IPS-18a (cell line): Measurements from ENCODE around the gene FSD1.

Experiments
- H3K27ac ChIP-seq: one replicate; pipeline ENCODE4 v1.5.1; 2013; ENCODE audit warnings: low read length
- H3K27me3 ChIP-seq: one replicate; pipeline ENCODE4 v1.6.1; 2013; ENCODE audit warnings: mild to moderate bottlenecking, low read length; ENCODE audit not compliant: control insufficient read depth, insufficient read depth
- H3K36me3 ChIP-seq: one replicate; pipeline ENCODE4 v1.6.1; 2013; ENCODE audit warnings: low read depth, low read length; ENCODE audit not compliant: control insufficient read depth
- H3K4me1 ChIP-seq: one replicate; pipeline ENCODE4 v1.6.1; 2013; ENCODE audit warnings: low read depth, low read length; ENCODE audit not compliant: control insufficient read depth
- H3K4me3 ChIP-seq: one replicate; pipeline ENCODE4 v1.5.1; 2013; ENCODE audit warnings: low read length
- H3K9ac ChIP-seq: one replicate; pipeline ENCODE4 v1.6.1; 2013; ENCODE audit warnings: mild to moderate bottlenecking, low read length, moderate library complexity
- H3K9me3 ChIP-seq: one replicate; pipeline ENCODE4 v1.6.1; 2013; ENCODE audit warnings: low read depth, low read length; ENCODE audit not compliant: control insufficient read depth

Gene FSD1

DNA sequence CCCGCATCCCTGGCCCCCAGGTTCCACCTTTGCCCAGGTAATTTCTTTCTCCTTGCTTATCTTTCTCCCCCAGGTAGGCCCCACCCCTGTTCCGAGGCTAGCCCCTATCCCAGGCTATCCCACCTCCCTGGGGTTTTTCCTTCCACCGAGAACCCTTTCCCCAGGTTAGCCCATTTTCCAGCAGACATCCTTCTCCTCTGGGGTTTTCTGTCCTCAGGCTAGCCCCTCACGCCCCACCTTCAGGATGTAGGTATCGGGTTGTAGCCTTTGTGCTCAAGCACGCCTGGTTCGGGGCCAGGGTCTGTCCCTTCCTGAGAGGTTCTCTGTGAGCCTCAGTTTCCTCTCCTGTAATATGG, 837 bp downstream of the FSD1 start:
- Histone ChIP-seq H3K36me3 (peaks cover 10% of the 10 kb centered on the region), H3K9me3 (no peaks in the 10 kb centered on the region), H3K27me3 (no peaks in the 10 kb centered on the region), H3K4me3 (peak overlapping the region; percentile 37), H3K9ac (no peak overlapping the region), H3K27ac (no peak overlapping the region), H3K4me1 (no peaks in the 10 kb centered on the region)

GRCh38 chr19:4305659-4306058, 1.3 kb downstream of the FSD1 start:
- Histone ChIP-seq H3K36me3 (peaks cover 10% of the 10 kb centered on the region), H3K27ac (no peak overlapping the region), H3K4me1 (no peaks in the 10 kb centered on the region), H3K27me3 (no peaks in the 10 kb centered on the region), H3K9ac (no peak overlapping the region), H3K4me3 (no peak overlapping the region), H3K9me3 (no peaks in the 10 kb centered on the region)

GRCh38 chr19:4310247-4311121, 6.1 kb downstream of the FSD1 start:
- H3K27ac ChIP-seq, result no peak overlapping the region

GRCh38 chr19:4313847-4314490, 9.6 kb downstream of the FSD1 start:
- Histone ChIP-seq H3K27ac (no peak overlapping the region), H3K4me3 (no peak overlapping the region), H3K27me3 (no peaks in the 10 kb centered on the region), H3K36me3 (peaks cover 25% of the 10 kb centered on the region), H3K9ac (no peak overlapping the region), H3K9me3 (no peaks in the 10 kb centered on the region), H3K4me1 (no peaks in the 10 kb centered on the region)

More at GRCh38 chr19:4310247-4311121, 6.1 kb downstream of the FSD1 start:
- no peaks in the 10 kb centered on the region for H3K27me3 ChIP-seq
- H3K36me3 ChIP-seq, result peaks cover 19% of the 10 kb centered on the region
- no peaks in the 10 kb centered on the region for H3K9me3 ChIP-seq
- no peaks in the 10 kb centered on the region for H3K4me1 ChIP-seq
- H3K9ac ChIP-seq, result no peak overlapping the region
- no peak overlapping the region for H3K4me3 ChIP-seq

GRCh38 chr19:4316956-4317355, 12.6 kb downstream of the FSD1 start:
- Histone ChIP-seq H3K36me3 (peaks cover 18% of the 10 kb centered on the region), H3K9ac (no peak overlapping the region), H3K27ac (no peak overlapping the region), H3K27me3 (no peaks in the 10 kb centered on the region), H3K4me1 (no peaks in the 10 kb centered on the region), H3K9me3 (no peaks in the 10 kb centered on the region), H3K4me3 (no peak overlapping the region)

GRCh38 chr19:4318460-4318859, 14.1 kb downstream of the FSD1 start:
- H3K27me3 ChIP-seq, result no peaks in the 10 kb centered on the region
- no peak overlapping the region for H3K27ac ChIP-seq
- no peaks in the 10 kb centered on the region for H3K4me1 ChIP-seq
- H3K4me3 ChIP-seq, result no peak overlapping the region
- H3K36me3 ChIP-seq, result peaks cover 16% of the 10 kb centered on the region
- no peaks in the 10 kb centered on the region for H3K9me3 ChIP-seq
- no peak overlapping the region for H3K9ac ChIP-seq

GRCh38 chr19:4319067-4319718, 14.8 kb downstream of the FSD1 start:
- H3K27me3 ChIP-seq, result no peaks in the 10 kb centered on the region

DNA sequence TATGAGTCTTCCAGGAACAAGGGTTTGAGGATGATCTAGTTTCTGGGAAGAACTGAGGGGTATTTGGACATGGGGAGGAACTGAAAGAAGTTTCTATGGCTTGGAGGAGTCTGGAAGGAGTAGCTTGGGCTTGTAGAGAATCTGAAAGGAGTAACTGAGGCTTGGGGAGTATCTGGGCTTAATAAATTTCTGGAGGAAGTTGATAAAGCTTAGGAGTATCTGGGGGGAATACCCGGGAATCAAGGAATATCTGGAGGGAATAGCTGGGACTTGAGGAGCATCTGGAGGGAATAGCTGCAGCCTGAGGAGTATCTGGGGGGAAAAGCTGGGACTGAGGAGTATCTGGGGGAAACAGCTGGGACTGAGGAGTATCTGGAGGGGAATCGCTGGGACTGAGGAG, 16.0 kb downstream of the FSD1 start:
- no peaks in the 10 kb centered on the region for H3K4me1 ChIP-seq
- H3K27me3 ChIP-seq, result no peaks in the 10 kb centered on the region
- peaks cover 13% of the 10 kb centered on the region for H3K36me3 ChIP-seq
- H3K9me3 ChIP-seq, result no peaks in the 10 kb centered on the region
- no peak overlapping the region for H3K9ac ChIP-seq
- no peak overlapping the region for H3K27ac ChIP-seq
- H3K4me3 ChIP-seq, result no peak overlapping the region

More at GRCh38 chr19:4319067-4319718, 14.8 kb downstream of the FSD1 start:
- Histone ChIP-seq H3K36me3 (peaks cover 16% of the 10 kb centered on the region), H3K9me3 (no peaks in the 10 kb centered on the region), H3K4me1 (no peaks in the 10 kb centered on the region), H3K9ac (no peak overlapping the region), H3K27ac (no peak overlapping the region), H3K4me3 (no peak overlapping the region)

DNA sequence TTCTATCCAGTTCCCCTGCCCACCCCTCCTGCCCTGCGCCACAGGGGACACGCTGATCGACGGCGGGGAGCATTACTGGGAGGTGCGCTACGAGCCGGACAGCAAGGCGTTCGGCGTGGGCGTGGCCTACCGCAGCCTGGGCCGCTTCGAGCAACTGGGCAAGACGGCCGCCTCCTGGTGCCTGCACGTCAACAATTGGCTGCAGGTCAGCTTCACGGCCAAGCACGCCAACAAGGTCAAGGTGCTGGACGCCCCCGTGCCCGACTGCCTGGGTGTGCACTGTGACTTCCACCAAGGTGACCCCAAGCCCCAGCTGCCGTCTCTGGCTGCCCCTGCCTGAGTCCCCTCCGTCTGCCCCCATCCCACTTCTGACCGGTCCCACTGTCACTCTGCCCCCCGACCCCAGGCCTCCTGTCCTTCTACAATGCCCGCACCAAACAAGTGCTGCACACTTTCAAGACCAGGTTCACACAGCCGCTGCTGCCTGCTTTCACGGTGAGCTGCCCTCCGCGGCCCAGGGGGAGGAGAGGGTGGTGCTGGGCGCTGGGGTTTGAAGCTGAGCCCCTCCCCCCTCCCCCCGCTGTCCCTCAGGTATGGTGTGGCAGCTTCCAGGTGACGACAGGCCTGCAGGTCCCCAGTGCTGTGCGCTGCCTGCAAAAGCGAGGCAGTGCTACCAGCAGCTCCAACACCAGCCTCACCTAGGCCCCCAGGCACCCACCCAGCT, 18.7 kb downstream of the FSD1 start:
- Histone ChIP-seq H3K9ac (no peak overlapping the region), H3K4me3 (no peak overlapping the region), H3K4me1 (peaks cover 3% of the 10 kb centered on the region), H3K36me3 (peaks cover 6% of the 10 kb centered on the region), H3K9me3 (no peaks in the 10 kb centered on the region), H3K27me3 (no peaks in the 10 kb centered on the region), H3K27ac (no peak overlapping the region)

DNA sequence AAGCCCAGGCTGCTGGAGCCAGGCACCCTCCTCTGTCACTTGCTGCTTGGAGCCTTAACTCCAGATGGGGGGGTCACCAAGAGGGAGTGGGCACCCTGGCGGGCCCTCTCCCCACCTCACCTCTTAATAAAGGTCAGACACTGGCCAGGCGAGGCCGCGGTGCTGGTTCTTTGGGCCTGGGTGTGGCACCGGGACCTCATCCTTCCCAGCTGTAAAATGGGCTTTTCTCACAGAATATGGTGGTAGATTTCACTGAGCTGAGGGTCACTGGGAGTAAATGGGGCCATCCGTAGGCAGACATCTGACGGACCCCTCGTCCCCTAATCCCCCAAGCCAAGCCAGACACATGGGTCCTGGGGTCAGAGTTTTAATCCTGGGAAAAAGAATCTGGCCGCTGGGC, 19.3 kb downstream of the FSD1 start:
- H3K9me3 ChIP-seq, result no peaks in the 10 kb centered on the region
- H3K27me3 ChIP-seq, result no peaks in the 10 kb centered on the region
- no peak overlapping the region for H3K27ac ChIP-seq
- no peak overlapping the region for H3K4me3 ChIP-seq
- peaks cover 3% of the 10 kb centered on the region for H3K4me1 ChIP-seq
- H3K9ac ChIP-seq, result no peak overlapping the region
- H3K36me3 ChIP-seq, result peaks cover under 1% of the 10 kb centered on the region

GRCh38 chr19:4324228-4324627, 19.8 kb downstream of the FSD1 start:
- Histone ChIP-seq H3K9me3 (no peaks in the 10 kb centered on the region), H3K36me3 (no peaks in the 10 kb centered on the region), H3K9ac (no peak overlapping the region), H3K27me3 (no peaks in the 10 kb centered on the region), H3K4me3 (no peak overlapping the region), H3K4me1 (peaks cover 3% of the 10 kb centered on the region), H3K27ac (no peak overlapping the region)
